ENCODE data around the gene DKK3. TPM values are rescaled to one million over a fixed set of nuclear protein-coding genes. Genes with fewer than 3 reads are reported as not detected.

The DKK3 gene
- total and polyA plus RNA-seq, 2 of the 13 experiments (the other 11 are each of a cell fraction or from before 2014, with no cell fraction given), result 0.09 to 0.67 TPM

GRCh38 chr11:12016246-12016645, 7.8 kb upstream of the DKK3 start:
- Histone ChIP-seq H3K9me3 (ENCODE audit: low read length) (no peaks in the 10 kb centered on the region), H3K79me2 (ENCODE audit: insufficient read depth, low read length) (no peaks in the 10 kb centered on the region), H3K36me3 (replicated peaks in 1 of 2; ENCODE audit: control insufficient read depth in 1 of 2, insufficient read depth in 2 of 2, low read length in 2 of 2) (no peaks in the 10 kb centered on the region), H4K20me1 (ENCODE audit: insufficient read depth, low read length) (no peaks in the 10 kb centered on the region), H2AFZ (ENCODE audit: low read length) (no peak overlapping the region), H3K27me3 (ENCODE audit: control insufficient read depth in 1 of 2, insufficient read depth in 2 of 2, low read length in 2 of 2) (peaks cover 0 to 3% of the 10 kb centered on the region in 2 experiments; a peak in 1 of 5 replicates), H3K4me1 (ENCODE audit: insufficient read depth, low read length) (peaks cover 13% of the 10 kb centered on the region), H3K9ac (ENCODE audit: insufficient read depth, low read depth, low read length) (no peak overlapping the region), H3K4me2 (ENCODE audit: low read depth, low read length) (no peak overlapping the region), H3K27ac (ENCODE audit: extremely low read length, insufficient read depth, low read length) (no peak overlapping the region), H3K4me3 (replicated peaks in 1 of 3; ENCODE audit: insufficient read depth in 1 of 3, low read depth in 2 of 3, low read length in 3 of 3) (no peak overlapping the region)
- FAIRE-seq, result no peak
- no TSS peak for BruUV-seq (replicated peaks)
- 31% methylated on average over 2 of the region's 2 CpGs for WGBS (ENCODE audit: low lambda C conversion rate)
- no peak for ATAC-seq
- intact Hi-C loops (cut with micrococcal nuclease; ENCODE audit: unreplicated experiment) (no loop called here), in situ Hi-C loops (cut with HindIII; ENCODE audit: extremely low pct_ligation_motif_present, low pct_unique_long_range_greater_than_20kb) (no loop called here)
- no peak for DNase-seq (ENCODE audit: low spot score)
- ChIA-PET POLR2A (no interaction called here), CTCF (ENCODE audit: low intra/inter-chr PET ratio, low total read pairs) (no interaction called here)
- TF ChIP-seq ZNF703 (CRISPR knock-in tag; IDR thresholded peaks at IDR 0.05; ENCODE audit: borderline replicate concordance), result no peak
- TF ChIP-seq SRSF9 (IDR thresholded peaks at IDR 0.05; ENCODE audit: borderline replicate concordance, insufficient read depth, low read depth, low read length, poor library complexity, severe bottlenecking), result no peak
- no peak for TF ChIP-seq ZFP90 (CRISPR knock-in tag; IDR thresholded peaks at IDR 0.05; ENCODE audit: borderline replicate concordance)
- no peak for TF ChIP-seq AFF4 (CRISPR knock-in tag; IDR thresholded peaks at IDR 0.05)
- no peak for TF ChIP-seq ZNF747 (CRISPR knock-in tag; IDR thresholded peaks at IDR 0.05; ENCODE audit: borderline replicate concordance)

All from HepG2 (cell line).